ENCODE data around the gene ATP6V0B. TPM values are rescaled to one million over a fixed set of nuclear protein-coding genes. Genes with fewer than 3 reads are reported as not detected.
A peak's percentile ranks its signal among the peaks of the same experiment; 100 is the strongest.

Gene ATP6V0B
- total and polyA plus RNA-seq, 2 of the 13 experiments (the other 11 are each of a cell fraction or from before 2014, with no cell fraction given) = 157 to 161 TPM

DNA sequence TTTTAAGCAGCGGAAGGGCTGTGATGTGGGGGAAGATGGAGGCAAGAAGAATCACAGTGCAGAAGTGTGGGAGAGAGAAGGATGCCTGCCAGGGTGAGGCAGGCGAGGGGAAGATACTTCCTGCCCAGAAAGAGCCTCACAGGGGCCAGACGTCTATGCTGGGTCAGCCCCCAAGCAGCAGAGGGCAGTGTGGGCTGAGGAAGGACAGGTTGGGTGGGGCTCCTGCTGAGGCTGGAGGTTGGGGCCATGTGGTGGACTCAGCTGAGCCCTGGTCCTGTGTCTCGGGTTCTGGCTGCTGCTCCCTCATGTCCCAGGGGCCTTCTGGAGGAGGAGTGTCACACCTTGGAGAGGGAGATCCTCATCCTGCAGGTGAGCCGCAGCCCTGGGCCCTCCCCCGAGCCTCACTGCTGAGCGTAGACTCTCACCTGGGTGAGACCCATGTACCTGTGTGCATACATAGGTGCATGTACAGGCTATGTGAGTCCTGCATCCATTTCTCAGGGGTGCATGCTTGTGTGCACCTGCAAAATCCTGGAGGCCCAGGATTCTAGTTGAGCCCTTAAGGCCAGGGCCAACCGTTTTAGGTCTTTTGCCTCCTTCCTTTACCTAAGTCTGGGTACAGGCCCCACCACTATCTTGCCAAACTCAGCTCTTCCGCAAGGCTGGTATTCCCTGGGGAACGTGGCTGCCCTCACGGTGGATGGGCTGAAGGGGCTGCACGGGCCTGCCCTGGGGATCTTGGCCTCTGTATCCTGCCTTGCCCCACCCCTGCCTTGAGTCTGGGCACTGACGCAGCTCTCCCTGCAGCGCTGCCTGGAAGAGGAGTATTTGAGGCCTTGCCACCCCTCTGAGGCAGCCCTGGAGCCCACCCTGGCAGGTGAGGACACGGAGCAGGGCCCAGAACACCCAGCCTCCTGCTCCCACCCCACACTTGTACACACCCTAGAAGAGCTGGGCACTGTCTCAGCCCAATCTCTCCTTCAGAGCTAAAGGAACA, 20.3 kb downstream of the ATP6V0B start (continued):
- TF ChIP-seq, protein P1, sequence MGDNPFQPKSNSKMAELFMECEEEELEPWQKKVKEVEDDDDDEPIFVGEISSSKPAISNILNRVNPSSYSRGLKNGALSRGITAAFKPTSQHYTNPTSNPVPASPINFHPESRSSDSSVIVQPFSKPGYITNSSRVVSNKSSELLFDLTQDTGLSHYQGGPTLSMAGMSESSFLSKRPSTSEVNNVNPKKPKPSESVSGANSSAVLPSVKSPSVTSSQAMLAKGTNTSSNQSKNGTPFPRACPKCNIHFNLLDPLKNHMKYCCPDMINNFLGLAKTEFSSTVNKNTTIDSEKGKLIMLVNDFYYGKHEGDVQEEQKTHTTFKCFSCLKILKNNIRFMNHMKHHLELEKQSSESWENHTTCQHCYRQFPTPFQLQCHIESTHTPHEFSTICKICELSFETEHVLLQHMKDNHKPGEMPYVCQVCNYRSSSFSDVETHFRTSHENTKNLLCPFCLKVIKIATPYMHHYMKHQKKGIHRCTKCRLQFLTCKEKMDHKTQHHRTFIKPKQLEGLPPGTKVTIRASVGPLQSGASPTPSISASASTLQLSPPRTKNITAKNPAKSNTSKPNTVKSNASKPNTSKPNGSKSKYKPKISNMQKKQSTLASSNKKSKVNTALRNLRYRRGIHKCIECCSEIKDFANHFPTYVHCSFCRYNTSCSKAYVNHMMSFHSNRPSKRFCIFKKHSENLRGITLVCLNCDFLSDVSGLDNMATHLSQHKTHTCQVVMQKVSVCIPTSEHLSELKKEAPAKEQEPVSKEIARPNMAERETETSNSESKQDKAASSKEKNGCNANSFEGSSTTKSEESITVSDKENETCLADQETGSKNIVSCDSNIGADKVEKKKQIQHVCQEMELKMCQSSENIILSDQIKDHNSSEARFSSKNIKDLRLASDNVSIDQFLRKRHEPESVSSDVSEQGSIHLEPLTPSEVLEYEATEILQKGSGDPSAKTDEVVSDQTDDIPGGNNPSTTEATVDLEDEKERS (CRISPR knock-in tag; IDR thresholded peaks at IDR 0.05) = no peak
- peak; percentile 73 for TF ChIP-seq STAG1 (CRISPR knock-in tag; IDR thresholded peaks at IDR 0.05)
- no peak for TF ChIP-seq ZFY (CRISPR knock-in tag; IDR thresholded peaks at IDR 0.05)
- no peak for TF ChIP-seq ZSCAN20 (CRISPR knock-in tag; IDR thresholded peaks at IDR 0.05; ENCODE audit: borderline replicate concordance)
- no peak for TF ChIP-seq ZFX (CRISPR knock-in tag; IDR thresholded peaks at IDR 0.05; ENCODE audit: low read depth)
- TF ChIP-seq ZFP36L1 (CRISPR knock-in tag; IDR thresholded peaks at IDR 0.05) = no peak
- TF ChIP-seq, protein P2, sequence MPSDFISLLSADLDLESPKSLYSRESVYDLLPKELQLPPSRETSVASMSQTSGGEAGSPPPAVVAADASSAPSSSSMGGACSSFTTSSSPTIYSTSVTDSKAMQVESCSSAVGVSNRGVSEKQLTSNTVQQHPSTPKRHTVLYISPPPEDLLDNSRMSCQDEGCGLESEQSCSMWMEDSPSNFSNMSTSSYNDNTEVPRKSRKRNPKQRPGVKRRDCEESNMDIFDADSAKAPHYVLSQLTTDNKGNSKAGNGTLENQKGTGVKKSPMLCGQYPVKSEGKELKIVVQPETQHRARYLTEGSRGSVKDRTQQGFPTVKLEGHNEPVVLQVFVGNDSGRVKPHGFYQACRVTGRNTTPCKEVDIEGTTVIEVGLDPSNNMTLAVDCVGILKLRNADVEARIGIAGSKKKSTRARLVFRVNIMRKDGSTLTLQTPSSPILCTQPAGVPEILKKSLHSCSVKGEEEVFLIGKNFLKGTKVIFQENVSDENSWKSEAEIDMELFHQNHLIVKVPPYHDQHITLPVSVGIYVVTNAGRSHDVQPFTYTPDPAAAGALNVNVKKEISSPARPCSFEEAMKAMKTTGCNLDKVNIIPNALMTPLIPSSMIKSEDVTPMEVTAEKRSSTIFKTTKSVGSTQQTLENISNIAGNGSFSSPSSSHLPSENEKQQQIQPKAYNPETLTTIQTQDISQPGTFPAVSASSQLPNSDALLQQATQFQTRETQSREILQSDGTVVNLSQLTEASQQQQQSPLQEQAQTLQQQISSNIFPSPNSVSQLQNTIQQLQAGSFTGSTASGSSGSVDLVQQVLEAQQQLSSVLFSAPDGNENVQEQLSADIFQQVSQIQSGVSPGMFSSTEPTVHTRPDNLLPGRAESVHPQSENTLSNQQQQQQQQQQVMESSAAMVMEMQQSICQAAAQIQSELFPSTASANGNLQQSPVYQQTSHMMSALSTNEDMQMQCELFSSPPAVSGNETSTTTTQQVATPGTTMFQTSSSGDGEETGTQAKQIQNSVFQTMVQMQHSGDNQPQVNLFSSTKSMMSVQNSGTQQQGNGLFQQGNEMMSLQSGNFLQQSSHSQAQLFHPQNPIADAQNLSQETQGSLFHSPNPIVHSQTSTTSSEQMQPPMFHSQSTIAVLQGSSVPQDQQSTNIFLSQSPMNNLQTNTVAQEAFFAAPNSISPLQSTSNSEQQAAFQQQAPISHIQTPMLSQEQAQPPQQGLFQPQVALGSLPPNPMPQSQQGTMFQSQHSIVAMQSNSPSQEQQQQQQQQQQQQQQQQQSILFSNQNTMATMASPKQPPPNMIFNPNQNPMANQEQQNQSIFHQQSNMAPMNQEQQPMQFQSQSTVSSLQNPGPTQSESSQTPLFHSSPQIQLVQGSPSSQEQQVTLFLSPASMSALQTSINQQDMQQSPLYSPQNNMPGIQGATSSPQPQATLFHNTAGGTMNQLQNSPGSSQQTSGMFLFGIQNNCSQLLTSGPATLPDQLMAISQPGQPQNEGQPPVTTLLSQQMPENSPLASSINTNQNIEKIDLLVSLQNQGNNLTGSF (CRISPR knock-in tag; IDR thresholded peaks at IDR 0.05) = no peak
- TF ChIP-seq ZNF615 (CRISPR knock-in tag; IDR thresholded peaks at IDR 0.05; ENCODE audit: borderline replicate concordance) = no peak
- TF ChIP-seq, protein P3, sequence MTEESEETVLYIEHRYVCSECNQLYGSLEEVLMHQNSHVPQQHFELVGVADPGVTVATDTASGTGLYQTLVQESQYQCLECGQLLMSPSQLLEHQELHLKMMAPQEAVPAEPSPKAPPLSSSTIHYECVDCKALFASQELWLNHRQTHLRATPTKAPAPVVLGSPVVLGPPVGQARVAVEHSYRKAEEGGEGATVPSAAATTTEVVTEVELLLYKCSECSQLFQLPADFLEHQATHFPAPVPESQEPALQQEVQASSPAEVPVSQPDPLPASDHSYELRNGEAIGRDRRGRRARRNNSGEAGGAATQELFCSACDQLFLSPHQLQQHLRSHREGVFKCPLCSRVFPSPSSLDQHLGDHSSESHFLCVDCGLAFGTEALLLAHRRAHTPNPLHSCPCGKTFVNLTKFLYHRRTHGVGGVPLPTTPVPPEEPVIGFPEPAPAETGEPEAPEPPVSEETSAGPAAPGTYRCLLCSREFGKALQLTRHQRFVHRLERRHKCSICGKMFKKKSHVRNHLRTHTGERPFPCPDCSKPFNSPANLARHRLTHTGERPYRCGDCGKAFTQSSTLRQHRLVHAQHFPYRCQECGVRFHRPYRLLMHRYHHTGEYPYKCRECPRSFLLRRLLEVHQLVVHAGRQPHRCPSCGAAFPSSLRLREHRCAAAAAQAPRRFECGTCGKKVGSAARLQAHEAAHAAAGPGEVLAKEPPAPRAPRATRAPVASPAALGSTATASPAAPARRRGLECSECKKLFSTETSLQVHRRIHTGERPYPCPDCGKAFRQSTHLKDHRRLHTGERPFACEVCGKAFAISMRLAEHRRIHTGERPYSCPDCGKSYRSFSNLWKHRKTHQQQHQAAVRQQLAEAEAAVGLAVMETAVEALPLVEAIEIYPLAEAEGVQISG (CRISPR knock-in tag; IDR thresholded peaks at IDR 0.05) = peak; percentile 32; the same call in 1 of the 2 replicates
- no peak for TF ChIP-seq YEATS2 (CRISPR knock-in tag; IDR thresholded peaks at IDR 0.05; ENCODE audit: borderline replicate concordance)
- TF ChIP-seq MIER3 (CRISPR knock-in tag; IDR thresholded peaks at IDR 0.05; ENCODE audit: borderline replicate concordance) = no peak
- no peak for TF ChIP-seq ZNF841 (CRISPR knock-in tag; IDR thresholded peaks at IDR 0.05; ENCODE audit: borderline replicate concordance)
- TF ChIP-seq EHMT2 (IDR thresholded peaks at IDR 0.05; ENCODE audit: borderline replicate concordance, low read depth, low read length) = no peak
- no peak for TF ChIP-seq ZFP36L2 (CRISPR knock-in tag; IDR thresholded peaks at IDR 0.05)
- peak; percentile 39; the same call in 1 of the 2 replicates for TF ChIP-seq ELF3 (CRISPR knock-in tag; IDR thresholded peaks at IDR 0.05)
- no peak for TF ChIP-seq CREM (IDR thresholded peaks at IDR 0.05)
- TF ChIP-seq CREM (CRISPR knock-in tag; IDR thresholded peaks at IDR 0.05) = no peak
- no peak for TF ChIP-seq ZNF274 (CRISPR knock-in tag; IDR thresholded peaks at IDR 0.05)

All from HepG2 (cell line).